H9 (cell line): ENCODE measurements around the gene TPCN2. TPM values are rescaled to one million over a fixed set of nuclear protein-coding genes. Genes with fewer than 3 reads are reported as not detected.

Experiments
- DNase-seq: peaks from one replicate; pipeline ENCODE4 v3.0.0-alpha.2; 2017
- H2AFZ ChIP-seq: one replicate; pipeline ENCODE4 v1.6.1; 2013; ENCODE audit warnings: mild to moderate bottlenecking, low read length, control low read depth, moderate library complexity
- H2AK5ac ChIP-seq: 2 replicates; pipeline ENCODE4 v1.6.1; 2013; ENCODE audit warnings: low read length, control low read depth, mixed read lengths; ENCODE audit not compliant: insufficient read length
- H2BK120ac ChIP-seq: one replicate; pipeline ENCODE4 v1.6.1; 2013; ENCODE audit warnings: low read depth, mild to moderate bottlenecking, low read length, control low read depth, inconsistent platforms; ENCODE audit not compliant: poor library complexity, severe bottlenecking
- H2BK12ac ChIP-seq: 2 replicates; pipeline ENCODE4 v1.6.1; 2013; ENCODE audit warnings: low read length, control low read depth, mixed read lengths, low read depth; ENCODE audit not compliant: insufficient read length
- H2BK15ac ChIP-seq: 2 replicates; pipeline ENCODE4 v1.6.1; 2013; ENCODE audit warnings: low read depth, low read length, control low read depth
- H2BK20ac ChIP-seq: one replicate; pipeline ENCODE4 v1.6.1; 2013; ENCODE audit warnings: low read depth, mild to moderate bottlenecking, low read length, control low read depth, inconsistent platforms; ENCODE audit not compliant: poor library complexity, severe bottlenecking
- H2BK5ac ChIP-seq: 2 replicates; pipeline ENCODE4 v1.6.1; 2013; ENCODE audit warnings: low read length, control low read depth, mixed read lengths; ENCODE audit not compliant: insufficient read length
- H3K14ac ChIP-seq: 2 replicates; pipeline ENCODE4 v1.6.1; 2013; ENCODE audit warnings: low read length, control low read depth; ENCODE audit not compliant: insufficient read depth
- H3K18ac ChIP-seq: 2 replicates; pipeline ENCODE4 v1.6.1; 2013; ENCODE audit warnings: low read depth, mild to moderate bottlenecking, mixed read lengths, low read length, control low read depth; ENCODE audit not compliant: insufficient read length
- H3K23ac ChIP-seq: 2 replicates; pipeline ENCODE4 v1.6.1; 2013; ENCODE audit warnings: low read length, control low read depth, mixed read lengths, low read depth; ENCODE audit not compliant: insufficient read length
- H3K23me2 ChIP-seq: 2 replicates; pipeline ENCODE4 v1.6.1; 2013; ENCODE audit warnings: low read depth, mild to moderate bottlenecking, mixed read lengths, low read length, control low read depth; ENCODE audit not compliant: insufficient read length, poor library complexity, severe bottlenecking
- H3K27ac ChIP-seq: 2 replicates; pipeline ENCODE4 v1.5.1; 2013; ENCODE audit warnings: low read length, control low read depth, mixed read lengths, low read depth; ENCODE audit not compliant: insufficient read length
- H3K27me3 ChIP-seq: 2 replicates; pipeline ENCODE4 v1.6.1; 2013; ENCODE audit warnings: low read length, control low read depth, inconsistent platforms; ENCODE audit not compliant: insufficient read depth
- H3K4ac ChIP-seq: 2 replicates; pipeline ENCODE4 v1.6.1; 2013; ENCODE audit warnings: low read depth, mild to moderate bottlenecking, control low read depth, inconsistent platforms, low read length, moderate library complexity
- H3K4me1 ChIP-seq: 2 replicates; pipeline ENCODE4 v1.6.1; 2013; ENCODE audit warnings: low read length, control low read depth, inconsistent platforms; ENCODE audit not compliant: insufficient read depth
- H3K4me2 ChIP-seq: 2 replicates; pipeline ENCODE4 v1.6.1; 2013; ENCODE audit warnings: low read length, control low read depth, mixed read lengths; ENCODE audit not compliant: insufficient read length, insufficient read depth
- H3K56ac ChIP-seq: 2 replicates; pipeline ENCODE4 v1.6.1; 2013; ENCODE audit warnings: low read depth, mild to moderate bottlenecking, mixed read lengths, low read length, control low read depth; ENCODE audit not compliant: insufficient read length
- H3K79me1 ChIP-seq: 2 replicates; pipeline ENCODE4 v1.6.1; 2013; ENCODE audit warnings: low read depth, mild to moderate bottlenecking, moderate library complexity, low read length, control low read depth, inconsistent platforms; ENCODE audit not compliant: insufficient read depth, poor library complexity, severe bottlenecking
- H3K79me2 ChIP-seq: 2 replicates; pipeline ENCODE4 v1.6.1; 2013; ENCODE audit warnings: low read length, control low read depth, inconsistent platforms; ENCODE audit not compliant: insufficient read depth
- H3K9ac ChIP-seq: 2 replicates; pipeline ENCODE4 v1.6.1; 2013; ENCODE audit warnings: low read length, control low read depth, mixed read lengths; ENCODE audit not compliant: insufficient read length; ENCODE audit errors: extremely low read depth
- H3K9me3 ChIP-seq: one replicate; pipeline ENCODE4 v1.6.1; 2013; ENCODE audit warnings: low read depth, low read length, inconsistent platforms; ENCODE audit not compliant: control insufficient read depth
- H3T11ph ChIP-seq: one replicate; pipeline ENCODE4 v1.6.1; 2013; ENCODE audit warnings: mild to moderate bottlenecking, low read length, control low read depth, inconsistent platforms
- H4K20me1 ChIP-seq: one replicate; pipeline ENCODE4 v1.6.1; 2013; ENCODE audit not compliant: control insufficient read depth, insufficient read length, insufficient read depth
- H4K5ac ChIP-seq: 2 replicates; pipeline ENCODE4 v1.6.1; 2013; ENCODE audit warnings: low read depth, mild to moderate bottlenecking, mixed read lengths, low read length, control low read depth; ENCODE audit not compliant: insufficient read length
- H4K8ac ChIP-seq: replicated peaks from 2 replicates; pipeline ENCODE4 v1.6.1; 2013; ENCODE audit warnings: low read length, control low read depth, mixed read lengths, low read depth; ENCODE audit not compliant: insufficient read length
- H4K91ac ChIP-seq: 2 replicates; pipeline ENCODE4 v1.6.1; 2013; ENCODE audit warnings: low read depth, mild to moderate bottlenecking, moderate library complexity, mixed read lengths, low read length, control low read depth; ENCODE audit not compliant: insufficient read length
- H3K27ac Mint-ChIP-seq, 3 experiments: 2 replicates in 2 of 3; 3 replicates in 1 of 3; pipeline ENCODE4 v1.8.0; 2020 to 2021; ENCODE audit warnings: mixed read lengths in 3 of 3, mild to moderate bottlenecking in 1 of 3, moderate library complexity in 1 of 3
- H3K27me3 Mint-ChIP-seq: 2 replicates; pipeline ENCODE4 v1.8.0; 2021; ENCODE audit warnings: low read depth, mild to moderate bottlenecking, moderate library complexity, mixed read lengths
- H3K36me3 Mint-ChIP-seq, 3 experiments: 2 replicates in 2 of 3; 3 replicates in 1 of 3; pipeline ENCODE4 v1.8.0; 2020 to 2021; ENCODE audit warnings: low read depth in 3 of 3, mixed read lengths in 3 of 3; ENCODE audit not compliant: insufficient read depth in 1 of 3
- H3K4me1 Mint-ChIP-seq, 2 experiments: 2 replicates each; pipeline ENCODE4 v1.8.0; 2020; ENCODE audit warnings: mixed read lengths in 2 of 2
- H3K4me3 Mint-ChIP-seq, 2 experiments: 2 replicates in 1 of 2; 3 replicates in 1 of 2; pipeline ENCODE4 v1.8.0; 2020 to 2021; ENCODE audit warnings: mild to moderate bottlenecking in 2 of 2, mixed read lengths in 2 of 2, moderate library complexity in 1 of 2
- H3K9me3 Mint-ChIP-seq, 2 experiments: 2 replicates in 1 of 2; 3 replicates in 1 of 2; pipeline ENCODE4 v1.8.0; 2020; ENCODE audit warnings: mild to moderate bottlenecking in 2 of 2, mixed read lengths in 2 of 2, moderate library complexity in 1 of 2
- CTCF ChIP-seq: fragments of 200-600 bp; sonication (generic); conservative IDR thresholded peaks from 3 replicates; pipeline ENCODE4 v1.8.0; 2021; ENCODE audit warnings: antibody characterized with exemption, mild to moderate bottlenecking
- WGBS: extraction: QIAGEN DNeasy Blood & Tissue Kit; methylation state at CpG from one replicate; pipeline ENCODE4 v1.1.7; 2013; ENCODE audit warnings: missing lambda C conversion rate, low lambda C conversion rate, mixed read lengths; ENCODE audit not compliant: insufficient read length; ENCODE audit errors: extremely low coverage; 5-methylcytosine and 5-hydroxymethylcytosine counted together
- total RNA-seq: library from RNA; stranded (reverse); gene quantifications from 2 replicates; pipeline ENCODE4 v1.2.1, GENCODE V29; 2021

Gene TPCN2
- total RNA-seq, 1 experiment from 2014 or later: 16.8 TPM

DNA sequence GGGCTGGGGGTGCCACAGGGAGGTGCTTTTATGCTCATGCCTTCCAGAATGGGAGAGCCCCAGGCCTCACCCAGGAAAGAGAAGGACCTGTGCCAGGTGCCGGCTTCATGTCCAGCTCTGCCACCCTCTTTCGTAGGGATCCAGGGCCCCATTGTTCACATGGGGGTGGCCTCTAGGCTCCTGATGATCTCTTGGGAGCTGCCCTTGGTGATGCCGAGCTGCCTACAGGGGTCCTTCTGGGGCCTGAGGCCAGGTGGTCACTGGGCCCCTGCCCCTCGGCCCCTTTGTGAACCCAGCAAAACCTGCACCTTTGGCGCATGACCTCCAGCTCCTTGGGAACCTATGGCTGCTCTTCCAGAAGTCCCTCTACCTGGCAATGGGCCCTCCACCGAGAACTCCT is 65.6 kb downstream of the TPCN2 start:
- H3K9me3 Mint-ChIP-seq: peaks cover 10 to 18% of the 10 kb centered on the region in 2 experiments
- H3K27ac Mint-ChIP-seq: no peak overlapping the region
- H3K27ac ChIP-seq: no peak overlapping the region

More for the DNA sequence above, 65.6 kb downstream of the TPCN2 start:
- Histone ChIP-seq H3K79me1 (no peaks in the 10 kb centered on the region), H3K18ac (no peak overlapping the region), H2BK15ac (no peak overlapping the region), H3K4me2 (no peak overlapping the region), H2BK20ac (no peak overlapping the region), H3K23me2 (no peaks in the 10 kb centered on the region), H3K4ac (no peak overlapping the region), H3K4me1 (no peaks in the 10 kb centered on the region), H3K9me3 (no peaks in the 10 kb centered on the region), H2AFZ (no peak overlapping the region), H2BK12ac (no peak overlapping the region), H3K9ac (no peak overlapping the region), H3K14ac (no peak overlapping the region), H2AK5ac (no peak overlapping the region), H4K8ac (no peak overlapping the region), H3K23ac (no peak overlapping the region), H4K91ac (no peak overlapping the region), H3K27me3 (no peaks in the 10 kb centered on the region), H3T11ph (no peak overlapping the region), H2BK5ac (no peak overlapping the region), H3K56ac (no peak overlapping the region), H2BK120ac (no peak overlapping the region), H4K5ac (no peak overlapping the region), H3K79me2 (no peaks in the 10 kb centered on the region), H4K20me1 (no peaks in the 10 kb centered on the region)
- peaks cover 0 to 8% (median 8%) of the 10 kb centered on the region in 3 experiments; a peak in 3 of 7 replicates for H3K36me3 Mint-ChIP-seq
- no peaks in the 10 kb centered on the region for H3K4me1 Mint-ChIP-seq
- DNase-seq: no peak
- H3K27me3 Mint-ChIP-seq: peaks cover 9% of the 10 kb centered on the region; the same call in 1 of the 2 replicates
- no peak overlapping the region for H3K4me3 Mint-ChIP-seq
- WGBS: no CpG with 5 or more reads among the region's 6 CpGs
- no peak for TF ChIP-seq CTCF
